HFFc6 (cell line): ENCODE measurements around the gene PPM1F. TPM values are rescaled to one million over a fixed set of nuclear protein-coding genes. Genes with fewer than 3 reads are reported as not detected.
A peak's percentile ranks its signal among the peaks of the same experiment; 100 is the strongest.
"Not testable (repeated sequence)": the region's sequence is repeated elsewhere in the genome, so short reads cannot be mapped to it uniquely, and the experiment has no call there.

Source experiments
- DNase-seq: peaks from one replicate; pipeline ENCODE4 v3.0.0-alpha.2; 2018
- H3K27ac Mint-ChIP-seq: 2 replicates; pipeline ENCODE4 v1.8.0; 2020; ENCODE audit warnings: mild to moderate bottlenecking, mixed read lengths
- H3K27me3 Mint-ChIP-seq: 2 replicates; pipeline ENCODE4 v1.8.0; 2021; ENCODE audit warnings: mild to moderate bottlenecking, moderate library complexity, mixed read lengths; ENCODE audit not compliant: insufficient read depth
- H3K36me3 Mint-ChIP-seq: 2 replicates; pipeline ENCODE4 v1.8.0; 2021; ENCODE audit warnings: low read depth, mixed read lengths
- H3K4me1 Mint-ChIP-seq: 2 replicates; pipeline ENCODE4 v1.8.0; 2020; ENCODE audit warnings: low read depth, mixed read lengths
- H3K4me3 Mint-ChIP-seq: 2 replicates; pipeline ENCODE4 v1.8.0; 2020; ENCODE audit warnings: mild to moderate bottlenecking, moderate library complexity, mixed read lengths
- H3K9me3 Mint-ChIP-seq: 2 replicates; pipeline ENCODE4 v1.8.0; 2020; ENCODE audit warnings: mild to moderate bottlenecking, mixed read lengths
- CTCF ChIP-seq: fragments of 200-600 bp; sonication (generic); IDR thresholded peaks from 2 replicates; pipeline ENCODE4 v1.5.0; 2021; ENCODE audit warnings: antibody characterized with exemption, mild to moderate bottlenecking
- total RNA-seq, 6 experiments: library from RNA; stranded (reverse); fragmentation: NEBNext Ultra II Directional; extraction: Animal tissue kit (Norgen Biotek cat#: 25700); gene quantifications; 2 replicates in 1 of 6; 3 replicates in 5 of 6; pipeline ENCODE4 v1.2.3, GENCODE V29; 2021

Gene PPM1F
- total RNA-seq, 6 experiments from 2014 or later = 56.1 to 65.3 (median 60.6) TPM

GRCh38 chr22:21876486-21877176 lies 76.0 kb downstream of the PPM1F start:
- Mint-ChIP-seq H3K36me3 (no peaks in the 10 kb centered on the region), H3K27ac (peak overlapping the region; percentile 80)

GRCh38 chr22:21874953-21875352 lies 77.7 kb downstream of the PPM1F start:
- not testable (repeated sequence) for DNase-seq, H3K27me3 Mint-ChIP-seq, H3K4me3 Mint-ChIP-seq, H3K36me3 Mint-ChIP-seq, H3K27ac Mint-ChIP-seq, H3K9me3 Mint-ChIP-seq
- H3K4me1 Mint-ChIP-seq = peaks cover 10% of the 10 kb centered on the region

More at GRCh38 chr22:21876486-21877176, 76.0 kb downstream of the PPM1F start:
- Mint-ChIP-seq H3K4me3 (no peak overlapping the region; the same call in 1 of the 2 replicates), H3K4me1 (peaks cover 10% of the 10 kb centered on the region), H3K27me3 (peaks cover 8% of the 10 kb centered on the region), H3K9me3 (no peaks in the 10 kb centered on the region)
- TF ChIP-seq CTCF = no peak
- DNase-seq = peak; percentile 91

GRCh38 chr22:21873619-21874018 lies 79.0 kb downstream of the PPM1F start:
- Mint-ChIP-seq H3K4me3 (no peak overlapping the region), H3K27ac (no peak overlapping the region), H3K4me1 (peaks cover 10% of the 10 kb centered on the region), H3K9me3 (no peaks in the 10 kb centered on the region), H3K36me3 (no peaks in the 10 kb centered on the region), H3K27me3 (peaks cover 1% of the 10 kb centered on the region)
- no peak for DNase-seq
- TF ChIP-seq CTCF = no peak

- H3K9me3 Mint-ChIP-seq, H3K27ac Mint-ChIP-seq, H3K36me3 Mint-ChIP-seq, H3K4me3 Mint-ChIP-seq, DNase-seq, H3K27me3 Mint-ChIP-seq: not testable (repeated sequence)
- H3K4me1 Mint-ChIP-seq = peaks cover 16% of the 10 kb centered on the region
These were observed 79.9 kb downstream of the PPM1F start for GRCh38 chr22:21872741-21873140.

Other genes with a start within 250 kb of the PPM1F start
- under 1 TPM in 5 of 6 experiments, not detected in 1; 0.17 to 0.38 (median 0.20) TPM for gene YPEL1, start 217.1 kb downstream of the PPM1F start, total RNA-seq
- gene MAPK1, start 85.2 kb downstream of the PPM1F start, total RNA-seq = 100 to 1,000 TPM; 140 to 178 (median 160) TPM
- gene TOP3B, start 29.9 kb upstream of the PPM1F start, total RNA-seq = 10 to 100 TPM; 13.8 to 17.1 (median 15.2) TPM